H1 (cell line): ENCODE results near the gene SH3RF2. TPM values are rescaled to one million over a fixed set of nuclear protein-coding genes. Genes with fewer than 3 reads are reported as not detected.

Experiments used
- CHD7 ChIP-seq: fragments of 300-600 bp; sonication (generic); IDR thresholded peaks from 2 replicates; pipeline ENCODE4 v1.7.1; 2012; ENCODE audit warnings: low read length, moderate library complexity, mild to moderate bottlenecking, inconsistent platforms; ENCODE audit not compliant: insufficient replicate concordance
- CTCF ChIP-seq, 3 experiments: IDR thresholded peaks; 1 replicate in 2 of 3; 2 replicates in 1 of 3; pipeline versions ENCODE4 v1.5.1 to v1.6.1; 2011; ENCODE audit warnings: low read length in 3 of 3, mild to moderate bottlenecking in 3 of 3, inconsistent platforms in 2 of 3, low read depth in 1 of 3, moderate library complexity in 1 of 3; ENCODE audit not compliant: insufficient read depth in 1 of 3; ENCODE audit errors: control extremely low read depth in 1 of 3
- HDAC2 ChIP-seq, 2 experiments: fragments of 300-600 bp in 1 of 2; sonication (generic) in 1 of 2; IDR thresholded peaks; 2 replicates each; pipeline ENCODE4 v1.6.1; 2011 to 2012; ENCODE audit warnings: low read depth in 2 of 2, low read length in 2 of 2, mild to moderate bottlenecking in 2 of 2, moderate library complexity in 2 of 2, borderline replicate concordance in 1 of 2, inconsistent platforms in 1 of 2
- JUND ChIP-seq: IDR thresholded peaks from 2 replicates; pipeline ENCODE4 v1.6.1; 2011; ENCODE audit warnings: mild to moderate bottlenecking, improper control_type of control experiment, low read length
- polyA plus RNA-seq, 7 experiments: library from polyadenylated mRNA; depleted of rRNA in 3 of 7; stranded (reverse) in 5 of 7; unstranded in 2 of 7; fragments of >200 nt in 5 of 7; fragments of 200-250 nt in 2 of 7; gene quantifications; 1 replicate in 5 of 7; 2 replicates in 1 of 7; 4 replicates in 1 of 7; pipeline versions ENCODE4 v1.2.1 to v1.2.3, GENCODE V29; 2011 to 2013; ENCODE audit warnings: missing spikeins in 2 of 7, mixed read lengths in 2 of 7
- total RNA-seq: library from RNA; stranded (reverse); fragmentation: NEBNext Ultra II Directional; extraction: Animal tissue kit (Norgen Biotek cat#: 25700); gene quantifications from 2 replicates; pipeline ENCODE4 v1.2.1, GENCODE V29; 2021

The SH3RF2 gene
- total and polyA plus RNA-seq, 2 of the 8 experiments (the other 6 are each of a cell fraction or from before 2014, with no cell fraction given), result 0.80 to 0.95 TPM

GRCh38 chr5:145947581-145947980, 11.2 kb downstream of the SH3RF2 start (continued):
- TF ChIP-seq CHD7, result no peak
- no peak for TF ChIP-seq CTCF (IDR thresholded peaks at IDR 0.05; ENCODE audit: control extremely low read depth in 1 of 3, insufficient read depth in 1 of 3, low read depth in 1 of 3, low read length in 3 of 3)
- no peak for TF ChIP-seq HDAC2 (IDR thresholded peaks at IDR 0.05; ENCODE audit: borderline replicate concordance in 1 of 2, low read depth in 2 of 2, low read length in 2 of 2)
- TF ChIP-seq JUND, result no peak
- TF ChIP-seq, all 59 proteins: peak for 0
